OCI-LY3 (cell line): ENCODE results near the gene ELK1.

Source experiments
- CTCF ChIP-seq: fragments of 200-600, 300-600 bp; sonication (generic); IDR thresholded peaks from 2 replicates; pipeline ENCODE4 v1.5.1; 2014; ENCODE audit warnings: antibody characterized with exemption, low read length, low read depth
- EZH2phosphoT487 ChIP-seq: fragments of 200-600 bp; shearing (Covaris generic); IDR thresholded peaks from 2 replicates; pipeline ENCODE4 v1.6.1; 2018; ENCODE audit warnings: antibody characterized with exemption, mixed run types, low read depth

GRCh38 chrX:47621851-47622250 is 28.5 kb downstream of the ELK1 start:
- TF ChIP-seq CTCF (no peak), EZH2phosphoT487 (no peak)
